GM12878 (cell line): Measurements from ENCODE around the gene APBA1. TPM values are rescaled to one million over a fixed set of nuclear protein-coding genes. Genes with fewer than 3 reads are reported as not detected.

ENCODE experiments used
- ATAC-seq: fragments of 200-7000 bp; cut with Tn5 transposase; 3 replicates; pipeline ENCODE4 v1.9.1; 2020; ENCODE audit warnings: mild to moderate bottlenecking, moderate library complexity
- BruUV-seq: library from RNA; stranded (reverse); fragments of 400-500 nt; replicated peaks from 2 replicates; lab custom pipeline; 2021; lab: Mats Ljungman, UMichigan
- CTCF ChIA-PET: fragments of 300-600 bp; sonication (Branson Sonifier 250); formaldehyde crosslinking; extraction: SDS; loops from one replicate; lab custom pipeline; 2021; ENCODE audit warnings: inconsistent platforms; lab: Yijun Ruan, JAX
- POLR2A ChIA-PET: fragments of 350-600 bp; formaldehyde crosslinking; extraction: SDS; loops from one replicate; lab custom pipeline; 2021; ENCODE audit warnings: inconsistent platforms; lab: Charles Lee
- RAD21 ChIA-PET: fragments of 300-600 bp; sonication (Branson Sonifier 250); formaldehyde crosslinking; loops from one replicate; lab custom pipeline; 2023; ENCODE audit warnings: antibody characterized with exemption; ENCODE audit not compliant: unreplicated experiment; lab: Charles Lee
- SMC1A ChIA-PET: fragments of 300-600 bp; sonication (Branson Sonifier 250); formaldehyde crosslinking; loops from one replicate; lab custom pipeline; 2023; ENCODE audit not compliant: unreplicated experiment, uncharacterized antibody; lab: Charles Lee
- DNase-seq: peaks from one replicate; pipeline ENCODE4 v3.0.0-alpha.2; 2011; ENCODE audit warnings: low read depth, low spot score
- FAIRE-seq: peaks from 3 replicates; lab custom pipeline; 2011; peaks lifted over from hg19 to GRCh38; lab: Jason Lieb, UNC
- H2AFZ ChIP-seq: 2 replicates; pipeline ENCODE4 v1.6.0; 2011; ENCODE audit warnings: low read depth, low read length, control low read depth; ENCODE audit not compliant: control insufficient read depth
- H3K27ac ChIP-seq: 2 replicates; pipeline ENCODE4 v1.5.1; 2011; ENCODE audit warnings: control low read depth; ENCODE audit not compliant: control insufficient read depth, insufficient read depth
- H3K27me3 ChIP-seq, 2 experiments: replicated peaks in 1 of 2; 2 replicates each; pipeline versions ENCODE4 v1.6.0 to v1.6.1; 2011; ENCODE audit warnings: low read length in 1 of 2; ENCODE audit not compliant: control insufficient read depth in 2 of 2, insufficient read depth in 2 of 2
- H3K36me3 ChIP-seq, 2 experiments: 2 replicates each; pipeline ENCODE4 v1.5.1; 2011; ENCODE audit warnings: low read length in 1 of 2; ENCODE audit not compliant: control insufficient read depth in 2 of 2, insufficient read depth in 2 of 2
- H3K4me1 ChIP-seq: 2 replicates; pipeline ENCODE4 v1.6.1; 2011; ENCODE audit warnings: mild to moderate bottlenecking, low read length, moderate library complexity, mixed read lengths; ENCODE audit not compliant: control insufficient read depth, insufficient read depth
- H3K4me2 ChIP-seq: 2 replicates; pipeline ENCODE4 v1.6.0; 2011; ENCODE audit warnings: control low read depth; ENCODE audit not compliant: control insufficient read depth, insufficient read depth
- H3K4me3 ChIP-seq: fragments of 200-600 bp; sonication (generic); 2 replicates; pipeline ENCODE4 v1.5.1; 2016
- H3K79me2 ChIP-seq: 2 replicates; pipeline ENCODE4 v1.6.0; 2011; ENCODE audit warnings: low read length; ENCODE audit not compliant: control insufficient read depth, insufficient read depth
- H3K9ac ChIP-seq: 2 replicates; pipeline ENCODE4 v1.8.0; 2011; ENCODE audit warnings: low read length, control low read depth, mixed read lengths; ENCODE audit not compliant: control insufficient read depth, insufficient read depth
- H3K9me3 ChIP-seq: replicated peaks from 3 replicates; pipeline ENCODE4 v1.5.1; 2011; ENCODE audit warnings: mild to moderate bottlenecking, low read length; ENCODE audit not compliant: control insufficient read depth, insufficient read depth
- H4K20me1 ChIP-seq: 2 replicates; pipeline ENCODE4 v1.6.0; 2011; ENCODE audit not compliant: control insufficient read depth, insufficient read depth
- E2F4 ChIP-seq: IDR thresholded peaks from 2 replicates; pipeline ENCODE4 v1.6.1; 2012; ENCODE audit warnings: low read depth, low read length, improper control_type of control experiment
- HDAC2 ChIP-seq: fragments of 200-600 bp; sonication (generic); IDR thresholded peaks from 2 replicates; pipeline ENCODE4 v1.6.1; 2017
- KAT2A ChIP-seq: conservative IDR thresholded peaks from 2 replicates; pipeline ENCODE4 v1.6.1; 2011; ENCODE audit warnings: low read depth, low read length; ENCODE audit not compliant: control insufficient read depth
- MXI1 ChIP-seq: fragments of 150-350 bp; IDR thresholded peaks from 2 replicates; pipeline ENCODE4 v1.6.1; 2011; ENCODE audit warnings: low read depth, mild to moderate bottlenecking, inconsistent platforms, low read length, improper control_type of control experiment
- PAX8 ChIP-seq: fragments of 450-650 bp; IDR thresholded peaks from 2 replicates; pipeline ENCODE4 v1.6.1; 2017; ENCODE audit warnings: mild to moderate bottlenecking, moderate library complexity
- SKIL ChIP-seq: fragments of 450-650 bp; IDR thresholded peaks from 2 replicates; pipeline ENCODE4 v1.6.1; 2017; ENCODE audit warnings: mild to moderate bottlenecking, low read depth, inconsistent platforms; ENCODE audit not compliant: poor library complexity, severe bottlenecking
- TAF1 ChIP-seq: IDR thresholded peaks from 2 replicates; pipeline ENCODE4 v1.6.1; 2011; ENCODE audit warnings: mild to moderate bottlenecking, low read depth, low read length, borderline replicate concordance
- YY1 ChIP-seq: IDR thresholded peaks from 2 replicates; pipeline ENCODE4 v1.6.1; 2011; ENCODE audit warnings: low read depth, mild to moderate bottlenecking, low read length
- WGBS: methylation state at CpG from one replicate; pipeline ENCODE4 v1.1.6; 2016; ENCODE audit warnings: low lambda C conversion rate; ENCODE audit not compliant: insufficient replicate concordance, insufficient coverage; ENCODE audit errors: missing lambda C conversion rate; 5-methylcytosine and 5-hydroxymethylcytosine counted together
- in situ Hi-C: fragments of 300-500 bp; cut with MboI; formaldehyde crosslinking; loops from 9 replicates; pipeline ENCODE4 v1.14.3; 2018; ENCODE audit warnings: mixed read lengths
- intact Hi-C: fragments of 100-400 bp; cut with micrococcal nuclease; formaldehyde crosslinking; loops from one replicate; pipeline ENCODE4 v1.14.2; 2022; ENCODE audit not compliant: unreplicated experiment
- polyA plus RNA-seq, 11 experiments: library from polyadenylated mRNA; depleted of rRNA in 4 of 11; unstranded in 6 of 11; stranded (reverse) in 5 of 11; fragments of >200 nt; fragmentation: Nextera tagmentation in 4 of 11; fragmentation: Illumina TruSeq in 1 of 11; extraction: Ambion mirVana in 4 of 11; extraction: Trizol in 1 of 11; gene quantifications; 1 replicate in 1 of 11; 2 replicates in 10 of 11; pipeline versions ENCODE4 v1.2.1 to v1.2.3, GENCODE V29; 2011 to 2016; ENCODE audit warnings: inconsistent platforms in 2 of 11, missing spikeins in 2 of 11, low read depth in 1 of 11
- total RNA-seq, 4 experiments: library from RNA; depleted of rRNA in 3 of 4; stranded (reverse); fragments of >200 nt in 3 of 4; fragmentation: Illumina TruSeq in 1 of 4; extraction: Trizol in 1 of 4; gene quantifications; 2 replicates each; pipeline versions ENCODE4 v1.2.1 to v1.2.3, GENCODE V29; 2013 to 2021

Gene APBA1
- total and polyA plus RNA-seq, 10 of the 15 experiments (the other 5 are each of a cell fraction or from before 2014, with no cell fraction given) = 0.01 to 1.3 (median 0.05) TPM; not detected in 7

- ChIA-PET SMC1A (no interaction called here), CTCF (interaction anchor here (1.3 kb wide), 1 partner anchor 14 kb away, joined by 4 read pairs; no protein-coding TSS in a partner anchor)
These were observed 47.8 kb upstream of the APBA1 start for GRCh38 chr9:69719983-69720382.

More at GRCh38 chr9:69719983-69720382, 47.8 kb upstream of the APBA1 start:
- TF ChIP-seq TAF1 (no peak), PAX8 (no peak), YY1 (no peak), SKIL (no peak), E2F4 (no peak), HDAC2 (no peak), MXI1 (no peak), KAT2A (no peak)
- intact Hi-C loops (no loop called here), in situ Hi-C loops (no loop called here)
- peaks cover 1 to 13% of the 10 kb centered on the region in 2 experiments; a peak in 2 of 4 replicates for H3K36me3 ChIP-seq
- DNase-seq = no peak
- ATAC-seq = no peak
- H3K27me3 ChIP-seq = no peaks in the 10 kb centered on the region
- no peaks in the 10 kb centered on the region for H3K79me2 ChIP-seq
- RAD21 ChIA-PET = no interaction called here
- BruUV-seq = no TSS peak
- WGBS = 96% methylated on average over 2 of the region's 2 CpGs
- POLR2A ChIA-PET = no interaction called here
- H4K20me1 ChIP-seq = no peaks in the 10 kb centered on the region
- no peak overlapping the region for H2AFZ ChIP-seq
- H3K4me1 ChIP-seq = no peaks in the 10 kb centered on the region
- FAIRE-seq = no peak
- no peaks in the 10 kb centered on the region for H3K9me3 ChIP-seq
- H3K27ac ChIP-seq = no peak overlapping the region
- no peak overlapping the region for H3K9ac ChIP-seq
- H3K4me2 ChIP-seq = no peak overlapping the region
- no peak overlapping the region for H3K4me3 ChIP-seq
